Inflammatory macrophage treated with lipopolysaccharide for 1 hour (primary cell): ENCODE results near the gene TLE3.

ENCODE experiments used
- DNase-seq, 2 donors: peaks; one replicate each; pipeline ENCODE4 v3.0.0-alpha.2; 2020 to 2022

Gene TLE3

GRCh38 chr15:70082281-70082900, 15.3 kb downstream of the TLE3 start:
- DNase-seq = no peak

- no peak for DNase-seq
These were observed 16.1 kb downstream of the TLE3 start for GRCh38 chr15:70081612-70082011.

- no peak for DNase-seq
These were observed 17.4 kb downstream of the TLE3 start for GRCh38 chr15:70080347-70080746.

GRCh38 chr15:70079888-70080287, 17.8 kb downstream of the TLE3 start:
- DNase-seq = no peak

- DNase-seq = no peak
These were observed 18.9 kb downstream of the TLE3 start for GRCh38 chr15:70078578-70079417.

GRCh38 chr15:70077188-70078147, 20.2 kb downstream of the TLE3 start:
- no peak for DNase-seq

- DNase-seq = no peak
These were observed 23.3 kb downstream of the TLE3 start for GRCh38 chr15:70074380-70074779.

GRCh38 chr15:70072479-70072878, 25.2 kb downstream of the TLE3 start:
- DNase-seq = no peak

- no peak for DNase-seq
These were observed 25.9 kb downstream of the TLE3 start for GRCh38 chr15:70071799-70072198.

- DNase-seq = no peak
These were observed 28.0 kb downstream of the TLE3 start for GRCh38 chr15:70069716-70070115.

GRCh38 chr15:70068783-70069565, 28.7 kb downstream of the TLE3 start:
- no peak for DNase-seq

- DNase-seq = no peak
These were observed 30.0 kb downstream of the TLE3 start for GRCh38 chr15:70067681-70068080.

GRCh38 chr15:70067011-70067410, 30.7 kb downstream of the TLE3 start:
- no peak for DNase-seq

GRCh38 chr15:70066447-70066846, 31.3 kb downstream of the TLE3 start:
- DNase-seq = no peak

- DNase-seq = no peak
These were observed 31.7 kb downstream of the TLE3 start for GRCh38 chr15:70066004-70066403.

GRCh38 chr15:70065006-70065722, 32.6 kb downstream of the TLE3 start:
- DNase-seq = no peak

GRCh38 chr15:70064441-70064840, 33.3 kb downstream of the TLE3 start:
- no peak for DNase-seq

GRCh38 chr15:70063980-70064379, 33.7 kb downstream of the TLE3 start:
- DNase-seq = no peak

GRCh38 chr15:70063261-70063925, 34.3 kb downstream of the TLE3 start:
- DNase-seq = no peak

GRCh38 chr15:70062321-70062956, 35.3 kb downstream of the TLE3 start:
- no peak for DNase-seq
